Tibial nerve (tissue), 4 donors: Measurements from ENCODE around the gene POLL.

ENCODE experiments used
- CTCF ChIP-seq, 5 experiments: fragments of 200-600 bp in 3 of 5; fragments of 450-650 bp in 2 of 5; sonication (generic) in 3 of 5; IDR thresholded peaks; one replicate each; pipeline ENCODE4 v1.5.1; 2016 to 2019; ENCODE audit warnings: antibody characterized with exemption in 5 of 5, mild to moderate bottlenecking in 3 of 5, moderate library complexity in 2 of 5
- EP300 ChIP-seq, 2 donors: sonication (generic); formaldehyde crosslinking; IDR thresholded peaks; one replicate each; pipeline ENCODE4 v1.6.1; 2017; ENCODE audit warnings: antibody characterized with exemption in 2 of 2, mild to moderate bottlenecking in 1 of 2
- POLR2A ChIP-seq, 2 donors: fragments of 450-650 bp; IDR thresholded peaks; one replicate each; pipeline ENCODE4 v1.6.1; 2017; ENCODE audit warnings: antibody characterized with exemption in 2 of 2, mild to moderate bottlenecking in 2 of 2, moderate library complexity in 2 of 2

- TF ChIP-seq CTCF (IDR thresholded peaks at IDR 0.05) (no peak), POLR2A (IDR thresholded peaks at IDR 0.05) (no peak), EP300 (IDR thresholded peaks at IDR 0.05) (no peak)
These were observed 58.1 kb downstream of the POLL start for GRCh38 chr10:101529725-101530553.
